Activated CD4-positive, CD25-positive, alpha-beta regulatory T cell treated with anti-CD3 and anti-CD28 coated beads, Interleukin-2, amount 50 U/mL, for 72 hours (primary cell): ENCODE data around the gene SND1.

ENCODE experiments used
- DNase-seq: peaks from one replicate; pipeline ENCODE4 v3.0.0; 2021

Gene SND1

DNA sequence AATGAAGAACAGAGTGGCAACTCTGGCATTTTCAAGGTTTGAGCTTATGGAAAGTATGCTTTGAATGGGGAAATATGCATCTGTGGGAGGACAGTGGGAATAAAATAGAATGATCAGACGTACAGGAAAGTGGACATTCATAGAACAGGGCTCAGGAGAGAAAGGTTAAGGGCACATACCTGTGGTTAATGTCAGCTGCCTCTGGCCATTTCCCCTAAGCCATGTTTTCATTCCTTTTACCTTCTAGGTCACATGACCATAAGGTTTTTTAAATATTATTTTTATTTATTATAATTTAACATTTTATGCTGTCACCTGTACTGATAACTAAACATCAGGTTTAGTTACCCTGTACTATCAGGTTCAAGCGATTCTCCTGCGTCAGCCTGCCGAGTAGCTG, 326.4 kb downstream of the SND1 start:
- no peak for DNase-seq

DNA sequence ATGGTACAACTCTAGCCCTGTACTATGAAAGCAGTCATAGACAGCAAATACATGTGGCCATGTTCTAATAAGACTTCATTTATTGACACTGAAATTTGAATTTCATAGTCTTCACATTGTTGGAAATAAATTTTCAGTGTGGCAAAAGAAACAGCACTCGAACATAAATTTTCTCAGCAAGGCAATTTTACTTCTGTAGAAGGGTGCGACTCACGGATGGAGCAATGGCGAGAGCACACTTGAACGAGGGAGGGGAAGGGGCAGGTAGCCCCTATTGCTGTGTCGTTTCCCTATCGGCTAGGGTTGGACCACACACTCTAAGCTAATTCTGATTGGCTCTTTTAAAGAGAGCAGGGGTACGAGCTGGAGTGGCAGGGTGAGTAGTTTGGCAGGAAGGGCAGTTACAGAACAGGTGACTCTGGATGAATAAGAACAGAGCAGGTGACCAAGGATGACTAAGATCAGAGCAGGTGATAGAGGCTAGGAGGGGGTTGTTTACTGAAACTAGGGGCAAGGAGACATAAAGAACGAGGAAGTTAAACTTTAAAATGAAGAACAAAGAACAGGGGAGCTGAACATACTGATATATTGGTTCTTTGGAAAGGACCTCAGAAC, 327.2 kb downstream of the SND1 start:
- DNase-seq = no peak

DNA sequence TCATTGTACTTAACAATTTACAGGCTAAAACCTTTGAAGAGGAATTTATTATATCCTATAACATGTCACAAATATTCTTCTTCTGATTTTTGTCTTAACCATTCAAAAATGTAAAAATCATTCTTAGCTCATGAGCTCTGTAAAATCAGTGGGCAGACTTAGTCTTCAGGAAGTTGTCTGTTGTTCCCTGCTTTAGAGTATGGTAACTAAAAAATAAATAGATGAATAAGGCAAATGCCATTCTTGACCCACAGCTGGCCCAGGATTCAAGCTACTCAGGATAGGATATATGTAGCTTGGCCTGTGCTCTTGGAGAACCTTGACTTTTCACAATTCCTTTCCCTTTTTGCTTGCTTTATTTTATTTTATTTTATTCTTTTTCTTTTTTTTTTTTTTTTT, 327.7 kb downstream of the SND1 start:
- DNase-seq = no peak

DNA sequence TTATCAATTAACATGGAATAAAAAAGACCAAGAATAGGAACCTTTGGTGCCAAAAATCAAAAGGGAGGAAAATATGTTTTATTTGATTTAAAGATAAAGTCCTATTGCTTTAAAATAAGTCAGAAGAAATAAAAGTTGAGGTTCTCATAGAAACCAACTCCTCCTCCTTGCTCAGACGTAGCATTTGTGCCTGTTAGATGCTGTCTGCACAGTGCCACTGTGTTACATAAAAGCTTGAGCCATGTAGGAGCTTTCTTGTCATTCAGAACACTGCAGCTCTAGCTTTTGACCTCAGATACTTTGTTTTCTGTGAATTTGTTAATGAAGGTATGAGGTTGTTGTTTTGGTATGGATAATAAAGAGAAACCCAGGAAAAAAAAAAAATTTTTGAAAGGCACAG, 328.9 kb downstream of the SND1 start:
- DNase-seq = no peak

DNA sequence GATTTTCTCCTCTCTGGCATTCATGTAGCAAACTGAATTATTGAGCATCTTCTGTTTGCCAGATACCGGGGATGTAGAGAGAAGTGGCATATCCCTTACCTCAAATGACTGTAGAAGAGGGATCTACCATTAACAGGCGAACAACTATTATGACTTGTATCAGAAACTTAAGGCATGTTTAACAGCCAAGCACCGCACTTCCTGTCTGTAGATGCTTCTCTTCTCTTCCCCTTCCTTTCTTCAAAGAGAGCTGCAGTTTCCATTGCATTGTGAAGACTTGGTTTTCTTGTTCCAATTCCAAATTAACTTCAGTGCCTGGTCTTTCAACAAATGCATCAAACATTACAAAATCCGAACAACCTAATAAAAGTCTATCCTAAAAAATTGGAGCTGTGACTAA, 330.0 kb downstream of the SND1 start:
- no peak for DNase-seq

DNA sequence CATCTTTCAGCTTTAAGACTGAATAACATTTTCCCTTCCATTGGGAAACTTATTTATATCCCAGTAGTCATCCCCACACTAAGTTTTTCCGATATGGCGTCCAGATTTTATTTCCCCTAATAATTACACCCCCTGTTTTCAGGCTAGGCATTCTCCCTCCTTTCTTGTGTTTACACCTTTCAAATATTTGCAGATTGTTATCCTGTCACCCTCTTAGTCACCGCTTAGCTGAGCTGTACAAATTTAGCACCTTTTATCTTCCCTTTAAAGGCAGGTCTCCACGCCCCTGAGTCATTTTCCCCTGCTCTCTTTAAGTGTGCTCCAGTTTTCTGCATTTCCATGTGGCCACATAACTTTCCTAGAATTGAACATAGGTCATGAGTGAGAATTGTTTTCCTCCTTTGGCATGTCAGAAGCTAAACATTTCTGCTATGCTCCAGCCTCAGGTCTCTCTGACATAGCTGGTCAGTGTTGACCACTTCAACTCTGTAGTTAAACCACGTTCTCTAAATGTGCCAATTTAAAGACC, 331.9 kb downstream of the SND1 start:
- DNase-seq = no peak

DNA sequence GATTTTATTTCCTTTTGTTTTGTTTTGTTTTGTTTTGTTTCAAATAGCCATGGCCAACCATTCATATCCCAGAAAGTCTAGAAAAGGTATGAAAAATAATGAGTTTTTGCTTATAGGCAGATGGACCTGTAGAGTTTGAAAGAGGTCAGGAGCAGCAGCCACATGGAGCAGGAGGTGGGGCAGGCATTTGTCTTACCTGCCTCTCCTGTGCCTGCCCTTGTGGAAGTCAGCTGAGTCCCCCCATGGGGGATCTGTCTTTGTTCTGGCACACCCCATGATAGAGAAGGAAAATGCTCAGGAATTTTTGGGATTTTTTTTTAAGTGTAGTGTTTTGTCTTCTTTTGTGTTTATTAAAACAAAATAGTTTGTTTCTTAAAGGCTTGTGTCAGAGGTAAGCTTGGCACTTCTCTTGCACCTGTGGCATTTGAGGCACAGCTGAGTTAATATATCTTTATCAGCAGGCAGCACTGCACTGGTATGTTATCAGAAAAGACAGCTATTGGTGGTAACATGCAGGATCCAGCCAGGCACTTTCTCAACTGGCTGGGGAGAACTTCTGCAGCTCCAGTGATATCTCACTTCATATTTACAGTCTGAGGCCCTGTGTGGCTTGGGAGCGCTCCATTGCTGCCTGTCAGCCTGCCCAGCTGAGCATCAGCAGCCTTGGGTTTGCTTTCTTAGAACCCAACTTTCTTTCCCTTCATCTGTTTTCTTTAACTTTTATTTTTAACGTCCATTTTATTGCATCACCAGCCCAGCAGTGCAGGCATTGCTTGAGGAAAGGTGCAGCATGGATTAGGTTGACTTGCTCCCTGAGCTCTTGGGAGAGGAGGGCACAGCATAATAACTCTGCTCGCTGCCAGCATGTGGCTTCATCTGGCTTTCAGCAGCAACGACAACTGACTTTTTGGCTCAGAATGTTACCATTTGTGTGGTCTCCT, 334.9 kb downstream of the SND1 start:
- DNase-seq = no peak

DNA sequence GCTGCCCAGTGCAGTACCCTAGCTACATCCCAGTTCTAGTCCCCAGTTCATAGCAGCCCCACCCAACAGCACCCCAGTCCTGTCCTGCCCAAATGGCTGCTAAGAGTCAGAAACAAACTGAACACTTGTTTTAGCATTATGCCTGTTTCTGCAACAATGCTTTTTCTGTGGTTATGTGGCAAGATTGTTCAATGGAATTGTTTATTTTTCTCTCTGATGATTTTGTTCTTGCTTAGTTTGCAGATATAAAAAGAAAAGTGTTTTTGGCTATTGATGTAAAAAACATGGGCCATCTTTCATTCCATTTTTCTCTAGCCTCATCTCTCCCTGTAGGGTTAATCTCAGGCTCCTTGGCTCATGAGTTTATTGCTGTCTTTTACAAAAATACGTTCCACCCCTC, 336.8 kb downstream of the SND1 start:
- no peak for DNase-seq

DNA sequence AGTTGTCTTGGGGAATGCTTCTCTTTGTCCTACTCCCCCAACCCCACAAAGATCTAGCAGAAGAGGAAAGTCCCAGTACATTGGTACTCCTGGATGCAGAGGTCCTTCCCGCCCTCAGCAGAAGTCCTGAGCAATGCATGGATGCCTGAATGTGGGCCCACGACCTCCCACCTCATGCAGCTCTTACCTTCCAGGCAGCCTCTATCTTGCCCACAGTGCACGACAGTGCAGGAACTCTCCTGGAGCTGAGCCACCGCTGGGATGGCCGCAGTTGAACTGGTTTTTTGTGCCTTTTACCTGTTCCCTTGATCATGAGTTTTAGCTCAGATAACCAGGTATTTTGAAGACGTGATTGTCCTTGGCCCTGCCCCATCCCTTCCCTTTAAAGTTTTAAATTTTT, 341.3 kb downstream of the SND1 start:
- DNase-seq = no peak

DNA sequence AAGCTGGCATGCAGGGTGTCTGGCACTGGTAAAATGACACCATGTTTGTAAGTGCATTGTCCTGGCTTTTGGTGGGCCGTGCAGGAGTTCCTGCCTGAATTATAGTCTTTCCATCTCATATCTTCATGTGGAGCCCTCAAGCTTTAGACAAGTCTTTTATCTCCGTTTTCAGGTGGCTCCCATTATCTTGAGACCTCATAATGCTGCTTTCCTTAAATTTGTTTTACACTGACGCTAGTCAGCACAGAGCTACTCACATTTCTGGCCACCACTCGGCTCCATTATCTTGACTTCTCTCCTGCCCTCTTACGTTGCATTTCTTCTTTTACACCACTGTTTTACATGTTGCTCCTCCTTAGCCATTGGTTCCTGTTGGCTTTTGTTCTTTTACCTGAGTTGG, 342.0 kb downstream of the SND1 start:
- no peak for DNase-seq

DNA sequence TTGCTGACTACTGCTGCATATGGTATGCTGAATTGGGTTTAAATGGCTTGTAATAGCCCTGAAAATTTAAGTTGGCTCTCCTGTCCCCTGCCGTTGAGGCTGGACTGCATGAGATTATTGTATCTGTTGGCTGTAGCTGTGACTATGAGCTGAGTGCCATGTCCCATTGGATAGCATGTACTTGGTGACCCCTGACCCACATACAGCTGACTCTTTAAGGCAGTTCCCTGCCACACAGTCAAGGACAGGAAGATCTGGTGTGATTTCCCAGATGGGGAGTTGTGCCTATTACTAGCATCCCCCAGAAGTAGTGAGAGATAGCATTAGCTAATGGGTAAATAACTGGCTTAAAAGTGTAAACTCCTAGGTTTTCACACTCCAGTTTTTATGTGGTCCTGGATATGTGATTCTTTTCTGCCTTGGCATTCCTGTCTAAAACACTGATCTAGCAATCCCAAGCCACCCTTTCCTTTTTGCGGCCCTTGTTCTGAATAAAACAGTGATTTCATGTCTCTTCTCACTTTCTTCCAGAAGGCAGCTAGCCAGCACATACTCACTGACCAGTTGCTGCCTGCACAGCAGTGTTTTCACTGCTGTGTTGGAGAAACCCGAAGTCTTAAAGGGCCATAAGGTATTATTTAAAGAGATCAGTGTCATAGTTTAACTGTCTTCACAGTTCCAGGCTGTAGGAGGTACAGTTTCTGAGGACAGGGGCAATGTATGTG, 343.3 kb downstream of the SND1 start:
- no peak for DNase-seq

DNA sequence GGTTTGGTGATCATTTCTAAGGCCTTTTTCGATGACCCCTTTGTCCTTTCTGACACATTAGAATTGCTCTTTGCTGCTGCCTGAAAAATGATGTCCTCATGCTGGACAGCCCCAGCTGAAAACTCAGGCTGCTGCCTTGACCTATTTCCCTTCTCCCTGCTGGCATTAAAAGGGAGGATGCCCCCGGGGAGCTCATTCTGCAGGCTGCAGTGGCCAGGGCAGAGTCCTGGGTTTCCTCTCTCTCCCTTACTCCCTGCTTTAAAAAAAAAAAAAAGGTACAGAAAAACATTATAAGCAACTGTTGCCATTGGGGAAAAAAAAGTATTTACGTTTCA, 343.9 kb downstream of the SND1 start:
- DNase-seq = no peak

DNA sequence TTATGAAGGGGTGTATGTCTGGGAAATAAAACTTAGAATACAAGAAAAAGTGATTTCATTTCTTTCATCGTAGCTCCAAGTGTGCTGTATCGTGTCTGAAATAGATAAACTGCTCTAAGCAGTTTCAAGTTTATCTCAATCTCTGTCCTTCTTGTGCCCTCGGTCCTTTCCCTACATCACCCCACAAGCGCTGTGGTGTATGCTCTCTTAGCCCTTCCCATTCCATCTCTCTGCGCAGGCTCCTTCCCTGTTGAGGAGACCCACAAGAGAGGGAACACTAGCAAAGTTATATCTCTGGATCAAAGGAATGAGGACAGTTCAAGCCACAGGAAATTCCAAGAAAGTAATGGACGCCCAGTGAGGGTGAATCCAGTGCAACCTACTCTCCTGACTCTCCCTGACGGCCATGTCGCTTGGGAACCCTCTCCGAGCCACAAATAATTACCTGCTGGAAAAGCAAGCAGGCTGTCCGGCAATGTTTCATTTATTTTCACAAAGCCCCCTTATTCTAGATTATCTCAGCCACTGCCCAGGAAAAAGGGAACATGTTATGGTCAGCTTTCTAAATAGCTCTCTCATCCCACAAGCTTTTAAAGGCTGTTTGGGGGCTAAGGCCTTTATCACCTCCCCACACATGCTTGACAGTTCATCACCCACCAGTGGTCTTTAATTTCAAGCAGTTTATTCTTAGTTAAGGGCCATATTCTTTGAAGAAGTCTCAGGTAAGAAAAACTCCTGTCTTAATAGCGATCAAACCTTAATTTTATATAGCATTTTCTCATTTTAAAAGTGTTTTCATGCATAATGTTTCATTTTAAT, 344.5 kb downstream of the SND1 start:
- DNase-seq = no peak

DNA sequence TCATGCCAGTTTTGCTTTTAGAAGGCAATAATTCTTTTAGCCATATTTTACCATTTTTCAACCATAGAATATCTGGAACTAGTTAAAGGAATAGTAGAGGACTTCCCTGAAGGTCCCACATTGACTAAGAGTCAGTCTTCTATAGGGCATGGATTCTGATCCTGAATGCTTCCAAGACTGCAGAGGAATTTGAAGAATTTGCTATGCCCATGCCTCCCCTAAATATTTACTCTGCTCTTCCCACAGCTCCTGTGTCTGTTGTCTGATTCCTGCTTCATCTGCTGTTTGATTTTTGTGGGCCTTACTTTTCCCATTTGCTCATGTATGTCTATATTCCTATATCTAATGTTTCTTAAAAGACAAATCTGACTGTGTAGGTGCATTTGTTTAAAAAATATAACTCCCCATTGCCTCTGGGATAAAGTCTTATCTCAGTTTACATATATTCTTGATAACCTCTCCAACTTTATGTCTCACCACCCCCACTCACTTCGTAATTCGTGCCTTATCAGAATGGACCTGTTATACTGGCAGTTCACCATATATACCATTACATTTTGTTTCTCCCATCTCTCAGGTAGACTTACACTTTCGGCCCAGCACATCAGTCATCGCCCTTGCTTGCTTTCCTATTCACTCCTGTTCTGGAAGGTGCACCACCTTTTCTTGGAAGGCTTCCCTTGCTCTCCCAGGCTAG, 345.4 kb downstream of the SND1 start:
- DNase-seq = no peak

DNA sequence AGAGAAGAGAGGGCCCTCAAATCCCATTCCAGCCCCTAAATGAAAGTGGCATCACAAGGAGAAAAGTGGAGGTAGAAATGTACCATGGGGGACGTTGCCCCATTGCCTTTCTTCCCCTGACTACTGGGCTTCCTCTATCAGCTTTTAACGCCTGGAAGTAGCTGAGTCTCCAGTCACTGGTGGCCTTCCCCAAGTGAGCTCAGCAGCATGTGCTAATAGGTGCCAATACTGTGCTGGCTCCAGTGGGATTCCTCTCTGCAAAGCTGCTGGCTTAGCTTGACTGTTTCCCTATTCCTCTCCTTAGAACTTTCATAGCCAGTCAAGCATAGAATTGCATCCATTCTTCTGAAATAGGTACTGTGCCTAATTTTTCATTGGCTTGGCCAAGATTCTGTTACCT, 346.7 kb downstream of the SND1 start:
- DNase-seq = no peak

DNA sequence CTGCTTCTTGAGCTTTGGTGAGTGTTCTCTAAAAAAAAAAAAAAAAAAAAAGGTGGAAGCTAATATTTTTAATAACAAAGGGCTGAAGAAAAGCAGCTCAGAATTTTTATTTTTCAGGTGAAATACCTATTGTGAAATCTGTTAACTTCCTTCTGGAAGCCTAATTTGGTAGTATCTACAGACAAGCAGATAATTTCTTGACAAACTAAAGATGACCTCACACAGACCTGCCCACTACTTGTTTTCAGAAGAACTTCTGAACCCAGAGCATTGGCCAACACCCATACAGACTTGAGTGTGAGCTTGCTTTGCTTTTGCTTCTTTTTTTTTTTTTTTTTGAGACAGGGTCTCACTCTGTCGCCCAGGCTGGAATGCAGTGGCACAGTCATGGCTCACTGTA, 348.1 kb downstream of the SND1 start:
- no peak for DNase-seq

DNA sequence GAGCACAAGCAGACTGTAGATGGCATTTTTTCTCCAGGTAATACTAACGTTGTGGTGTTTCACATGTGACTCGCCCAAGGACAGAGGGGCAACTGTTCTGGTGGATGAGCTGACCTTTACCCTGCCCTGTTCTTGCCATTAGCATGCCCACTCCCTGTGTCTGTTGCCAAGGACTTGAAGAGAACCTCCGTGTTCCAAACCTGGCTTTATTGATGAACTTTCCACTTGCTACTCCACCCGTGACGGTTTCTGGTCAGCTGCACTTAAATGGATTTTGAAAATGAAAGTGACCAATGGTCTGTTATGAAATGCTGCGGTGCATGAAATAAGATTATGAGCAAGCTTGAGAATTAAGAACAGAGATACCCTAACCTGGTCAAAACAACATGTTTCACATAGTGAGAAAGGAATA, 348.9 kb downstream of the SND1 start:
- no peak for DNase-seq

DNA sequence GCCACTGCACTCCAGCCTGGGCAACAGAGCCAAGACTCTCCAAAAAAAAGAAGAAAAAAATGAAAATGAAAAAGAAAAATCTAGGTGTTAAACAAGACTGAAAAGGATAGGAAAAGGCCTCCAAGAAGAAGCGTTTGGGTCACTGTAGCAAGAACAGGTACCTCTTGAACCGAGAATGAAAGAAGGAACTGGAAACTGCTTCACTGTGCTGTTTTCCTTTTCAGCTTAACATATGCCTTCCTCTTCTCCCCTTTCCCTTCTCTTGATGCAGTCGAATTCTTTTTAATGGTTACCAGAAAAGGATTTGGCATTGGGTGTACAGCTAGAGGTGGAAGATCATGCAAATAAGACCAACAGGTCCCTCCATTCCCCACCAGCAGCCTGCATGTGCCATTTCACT, 351.2 kb downstream of the SND1 start:
- DNase-seq = no peak

DNA sequence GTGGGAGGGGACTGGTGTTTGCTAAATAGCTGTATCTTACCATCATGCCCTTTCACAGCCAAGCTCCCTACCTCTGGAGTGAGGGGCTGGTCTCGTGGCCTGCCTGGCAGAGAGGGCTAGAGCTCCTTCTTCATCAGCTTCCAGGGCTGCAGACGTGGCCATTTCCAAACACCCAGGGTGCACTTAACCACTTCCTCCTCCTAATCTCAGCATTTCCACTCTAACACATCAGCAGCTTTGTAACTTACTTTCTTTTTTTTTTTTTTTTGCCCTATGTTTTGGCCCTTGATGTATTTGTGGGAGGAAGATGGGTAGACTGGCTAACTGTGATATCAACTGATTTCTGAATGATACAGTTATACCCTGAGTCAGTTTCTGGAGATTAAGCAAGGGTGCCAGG, 351.8 kb downstream of the SND1 start:
- DNase-seq = no peak

DNA sequence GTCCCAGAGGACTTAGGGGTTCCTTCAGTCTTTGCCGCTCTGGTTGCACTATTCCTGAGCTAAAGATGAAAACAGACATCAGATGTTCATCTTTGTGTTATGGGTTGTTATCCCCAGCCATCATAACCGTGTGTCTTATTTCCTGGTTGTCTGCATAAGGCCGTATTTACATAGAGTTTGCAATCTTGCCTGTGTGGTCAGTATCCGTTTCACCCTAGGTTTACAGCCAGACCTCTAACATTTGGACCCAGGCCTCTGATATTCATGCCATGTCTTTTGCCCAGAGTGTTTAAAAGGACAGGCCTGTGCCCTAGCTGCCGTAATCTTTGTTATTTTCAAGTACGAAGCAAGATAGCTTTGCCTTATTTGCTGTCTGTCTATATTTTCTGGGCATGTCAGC, 352.6 kb downstream of the SND1 start:
- DNase-seq = no peak

DNA sequence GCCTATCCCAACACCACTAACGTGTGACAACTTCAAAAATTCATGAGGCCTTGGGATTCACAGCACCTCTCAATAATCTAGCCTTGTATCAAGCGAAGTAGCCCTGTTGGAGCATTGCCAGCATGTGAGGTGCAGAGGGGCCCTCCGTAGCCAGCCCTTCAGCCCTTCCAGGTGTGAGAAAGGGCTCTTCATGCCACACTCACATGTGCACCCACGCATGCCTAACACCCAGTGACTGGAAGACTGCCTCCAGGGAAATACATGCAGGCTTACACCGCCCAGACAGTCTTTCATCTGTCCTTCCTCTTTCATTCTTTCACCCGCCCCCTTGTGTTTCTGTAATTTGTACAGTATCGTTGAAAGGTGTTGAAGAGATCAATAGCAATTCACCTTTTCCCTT, 353.1 kb downstream of the SND1 start:
- no peak for DNase-seq

DNA sequence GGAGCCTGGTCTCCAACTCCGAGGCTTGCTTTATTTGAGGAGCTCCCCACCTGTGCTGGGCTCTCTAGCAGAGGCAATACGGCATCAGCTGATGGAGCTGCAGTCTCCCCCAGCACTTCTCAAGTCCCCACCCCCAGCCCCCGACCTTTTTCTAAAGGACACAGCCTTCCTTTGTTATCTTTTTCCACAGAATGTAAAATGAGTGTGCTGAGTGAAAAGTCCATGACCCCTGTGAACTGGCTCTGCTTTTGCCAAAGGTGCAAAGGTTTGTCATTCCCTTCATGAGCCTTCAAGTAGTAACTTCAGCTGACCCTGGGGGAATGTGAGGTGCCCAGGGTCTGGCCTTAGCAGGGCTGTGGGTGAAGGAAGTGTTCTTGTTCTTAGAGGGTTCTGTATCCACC, 353.8 kb downstream of the SND1 start:
- no peak for DNase-seq
